Activated CD4-positive, CD25-positive, alpha-beta regulatory T cell treated with anti-CD3 and anti-CD28 coated beads, Interleukin-2, amount 50 U/mL, for 24 hours (primary cell): ENCODE results near the gene CETP.
"Not testable (repeated sequence)": the region's sequence is repeated elsewhere in the genome, so short reads cannot be mapped to it uniquely, and the experiment has no call there.

Experiments used
- ATAC-seq, 2 donors: fragments of 150-1000 bp; cut with Tn5 transposase; one replicate each; pipeline ENCODE4 v1.10.0; 2021; ENCODE audit warnings: mild to moderate bottlenecking in 1 of 2, moderate library complexity in 1 of 2

Gene CETP

GRCh38 chr16:56982695-56983094 lies 20.9 kb downstream of the CETP start:
- ATAC-seq = no peak

- no peak for ATAC-seq
Observed at GRCh38 chr16:56983211-56983751, 21.5 kb downstream of the CETP start.

GRCh38 chr16:56984639-56985038 lies 22.9 kb downstream of the CETP start:
- ATAC-seq = no peak

GRCh38 chr16:56985288-56985961 lies 23.7 kb downstream of the CETP start:
- no peak for ATAC-seq

GRCh38 chr16:56985962-56986360 lies 24.2 kb downstream of the CETP start:
- ATAC-seq = no peak

- ATAC-seq = no peak
Observed at GRCh38 chr16:56986361-56986760, 24.6 kb downstream of the CETP start.

- ATAC-seq = not testable (repeated sequence)
Observed at GRCh38 chr16:56986908-56987307, 25.2 kb downstream of the CETP start.

- ATAC-seq = no peak
Observed at GRCh38 chr16:56987692-56988091, 25.9 kb downstream of the CETP start.

- ATAC-seq = no peak
Observed at GRCh38 chr16:56988161-56988947, 26.6 kb downstream of the CETP start.

GRCh38 chr16:56988948-56989945 lies 27.5 kb downstream of the CETP start, which contains the start of gene NLRC5:
Gene NLRC5, plus strand, starts transcription at chr16:56989557. Its CDS starts 31,156 bp downstream, at chr16:57020713.
- ATAC-seq = peak; percentile 84 to 88

GRCh38 chr16:56989988-56990387 lies 28.2 kb downstream of the CETP start:
- ATAC-seq = no peak

GRCh38 chr16:56990407-56991286 lies 28.9 kb downstream of the CETP start:
- no peak for ATAC-seq

- ATAC-seq = not testable (repeated sequence)
Observed at GRCh38 chr16:56992431-56992830, 30.7 kb downstream of the CETP start.

GRCh38 chr16:56993204-56993603 lies 31.5 kb downstream of the CETP start:
- no peak for ATAC-seq

- ATAC-seq = no peak
Observed at GRCh38 chr16:56994311-56994710, 32.6 kb downstream of the CETP start.

GRCh38 chr16:56995136-56995805 lies 33.5 kb downstream of the CETP start:
- no peak for ATAC-seq

- no peak for ATAC-seq
Observed at GRCh38 chr16:56997264-56997663, 35.5 kb downstream of the CETP start.

GRCh38 chr16:56997931-56998330 lies 36.2 kb downstream of the CETP start:
- no peak for ATAC-seq

- ATAC-seq = no peak
Observed at GRCh38 chr16:56998352-56998751, 36.6 kb downstream of the CETP start.

- ATAC-seq = no peak
Observed at GRCh38 chr16:56998861-56999260, 37.1 kb downstream of the CETP start.
